H1 (cell line): ENCODE measurements around the gene SPEM1. TPM values are rescaled to one million over a fixed set of nuclear protein-coding genes. Genes with fewer than 3 reads are reported as not detected.

Experiments
- polyA plus RNA-seq, 7 experiments: library from polyadenylated mRNA; depleted of rRNA in 3 of 7; stranded (reverse) in 5 of 7; unstranded in 2 of 7; fragments of >200 nt in 5 of 7; fragments of 200-250 nt in 2 of 7; gene quantifications; 1 replicate in 5 of 7; 2 replicates in 1 of 7; 4 replicates in 1 of 7; pipeline versions ENCODE4 v1.2.1 to v1.2.3, GENCODE V29; 2011 to 2013; ENCODE audit warnings: missing spikeins in 2 of 7, mixed read lengths in 2 of 7
- total RNA-seq: library from RNA; stranded (reverse); fragmentation: NEBNext Ultra II Directional; extraction: Animal tissue kit (Norgen Biotek cat#: 25700); gene quantifications from 2 replicates; pipeline ENCODE4 v1.2.1, GENCODE V29; 2021

Gene SPEM1
- total and polyA plus RNA-seq, 2 of the 8 experiments (the other 6 are each of a cell fraction or from before 2014, with no cell fraction given): not detected

Other genes with a start within 250 kb of the SPEM1 start
Only the 30 nearest of the 39 such genes appear.
- gene GABARAP, start 177.9 kb upstream of the SPEM1 start, total RNA-seq: 252 and 265 TPM in 2 replicates
- gene GABARAP, start 177.9 kb upstream of the SPEM1 start, polyA plus RNA-seq (2011; rRNA removed): 351 and 581 TPM in 2 replicates
- 120 and 123 TPM in 2 replicates for gene CTDNEP1, start 168.6 kb upstream of the SPEM1 start, total RNA-seq
- 106 and 114 TPM in 2 replicates for gene CTDNEP1, start 168.6 kb upstream of the SPEM1 start, polyA plus RNA-seq (2011; rRNA removed)
- gene ELP5, start 168.1 kb upstream of the SPEM1 start, total RNA-seq: 75.4 and 78.1 TPM in 2 replicates
- gene ELP5, start 168.1 kb upstream of the SPEM1 start, polyA plus RNA-seq (2011; rRNA removed): 107 and 117 TPM in 2 replicates
- gene CLDN7, start 157.8 kb upstream of the SPEM1 start, total RNA-seq: 119 and 129 TPM in 2 replicates
- 118 and 196 TPM in 2 replicates for gene CLDN7, start 157.8 kb upstream of the SPEM1 start, polyA plus RNA-seq (2011; rRNA removed)
- 5.7 and 6.4 TPM in 2 replicates for gene SLC2A4, start 138.6 kb upstream of the SPEM1 start, total RNA-seq
- 6.9 and 10.6 TPM in 2 replicates for gene SLC2A4, start 138.6 kb upstream of the SPEM1 start, polyA plus RNA-seq (2011; rRNA removed)
- gene YBX2, start 125.7 kb upstream of the SPEM1 start, total RNA-seq: 27.6 and 30.5 TPM in 2 replicates
- gene YBX2, start 125.7 kb upstream of the SPEM1 start, polyA plus RNA-seq (2011; rRNA removed): 19.2 and 35.5 TPM in 2 replicates
- 1,158 and 1,172 TPM in 2 replicates for gene EIF5A, start 112.7 kb upstream of the SPEM1 start, total RNA-seq
- gene EIF5A, start 112.7 kb upstream of the SPEM1 start, polyA plus RNA-seq (2011; rRNA removed): 717 and 962 TPM in 2 replicates
- gene GPS2, start 105.0 kb upstream of the SPEM1 start, total RNA-seq: 67.0 and 74.8 TPM in 2 replicates
- gene GPS2, start 105.0 kb upstream of the SPEM1 start, polyA plus RNA-seq (2011; rRNA removed): 152 and 203 TPM in 2 replicates
- 46.8 and 55.4 TPM in 2 replicates for gene NEURL4, start 91.0 kb upstream of the SPEM1 start, total RNA-seq
- 29.6 and 39.9 TPM in 2 replicates for gene NEURL4, start 91.0 kb upstream of the SPEM1 start, polyA plus RNA-seq (2011; rRNA removed)
- gene ACAP1, start 83.8 kb upstream of the SPEM1 start, total RNA-seq: 45.1 and 49.2 TPM in 2 replicates
- gene ACAP1, start 83.8 kb upstream of the SPEM1 start, polyA plus RNA-seq (2011; rRNA removed): 11.9 and 18.0 TPM in 2 replicates
- gene KCTD11, start 68.2 kb upstream of the SPEM1 start, total RNA-seq: 8.7 and 9.2 TPM in 2 replicates
- 8.6 and 11.7 TPM in 2 replicates for gene KCTD11, start 68.2 kb upstream of the SPEM1 start, polyA plus RNA-seq (2011; rRNA removed)
- 0.38 TPM in 1 of 2 replicates, not detected in the other for gene TMEM95, start 65.2 kb upstream of the SPEM1 start, total RNA-seq
- gene TMEM95, start 65.2 kb upstream of the SPEM1 start, polyA plus RNA-seq (2011; rRNA removed): not detected in 2 replicates
- gene TNK1, start 39.2 kb upstream of the SPEM1 start, total RNA-seq: 7.6 and 8.7 TPM in 2 replicates
- 9.5 and 13.4 TPM in 2 replicates for gene TNK1, start 39.2 kb upstream of the SPEM1 start, polyA plus RNA-seq (2011; rRNA removed)
- 35.7 and 38.7 TPM in 2 replicates for gene PLSCR3, start 25.8 kb upstream of the SPEM1 start, total RNA-seq
- 36.1 and 69.0 TPM in 2 replicates for gene PLSCR3, start 25.8 kb upstream of the SPEM1 start, polyA plus RNA-seq (2011; rRNA removed)
- gene TMEM256, start 16.2 kb upstream of the SPEM1 start, total RNA-seq: 97.0 and 104 TPM in 2 replicates
- 350 and 405 TPM in 2 replicates for gene TMEM256, start 16.2 kb upstream of the SPEM1 start, polyA plus RNA-seq (2011; rRNA removed)
- 62.6 and 62.8 TPM in 2 replicates for gene NLGN2, start 12.5 kb upstream of the SPEM1 start, total RNA-seq
- 21.2 and 45.6 TPM in 2 replicates for gene NLGN2, start 12.5 kb upstream of the SPEM1 start, polyA plus RNA-seq (2011; rRNA removed)
- gene SPEM2, start 5.3 kb downstream of the SPEM1 start, total RNA-seq: not detected in 2 replicates
- gene SPEM2, start 5.3 kb downstream of the SPEM1 start, polyA plus RNA-seq (2011; rRNA removed): 0.03 and 0.17 TPM in 2 replicates
- gene SPEM3, start 8.5 kb downstream of the SPEM1 start, total RNA-seq: not detected in 2 replicates
- gene SPEM3, start 8.5 kb downstream of the SPEM1 start, polyA plus RNA-seq (2011; rRNA removed): 0.02 TPM in 1 of 2 replicates, not detected in the other
- gene TMEM102, start 15.1 kb downstream of the SPEM1 start, total RNA-seq: 11.2 and 12.2 TPM in 2 replicates
- 10.2 and 14.9 TPM in 2 replicates for gene TMEM102, start 15.1 kb downstream of the SPEM1 start, polyA plus RNA-seq (2011; rRNA removed)
- gene FGF11, start 19.2 kb downstream of the SPEM1 start, total RNA-seq: 11.8 and 15.0 TPM in 2 replicates
- 26.1 and 42.0 TPM in 2 replicates for gene FGF11, start 19.2 kb downstream of the SPEM1 start, polyA plus RNA-seq (2011; rRNA removed)
- gene CHRNB1, start 24.7 kb downstream of the SPEM1 start, total RNA-seq: 13.8 and 14.1 TPM in 2 replicates
- gene CHRNB1, start 24.7 kb downstream of the SPEM1 start, polyA plus RNA-seq (2011; rRNA removed): 28.2 and 33.6 TPM in 2 replicates
- 10.1 and 11.2 TPM in 2 replicates for gene ZBTB4, start 59.3 kb downstream of the SPEM1 start, total RNA-seq
- gene ZBTB4, start 59.3 kb downstream of the SPEM1 start, polyA plus RNA-seq (2011; rRNA removed): 5.9 and 8.1 TPM in 2 replicates
- gene SLC35G6, start 61.1 kb downstream of the SPEM1 start, total RNA-seq: not detected in 2 replicates
- gene SLC35G6, start 61.1 kb downstream of the SPEM1 start, polyA plus RNA-seq (2011; rRNA removed): 0.05 TPM in 1 of 2 replicates, not detected in the other
- 150 and 157 TPM in 2 replicates for gene POLR2A, start 64.0 kb downstream of the SPEM1 start, total RNA-seq
- gene POLR2A, start 64.0 kb downstream of the SPEM1 start, polyA plus RNA-seq (2011; rRNA removed): 26.8 and 62.7 TPM in 2 replicates
- gene TNFSF12, start 128.7 kb downstream of the SPEM1 start, total RNA-seq: 5.5 and 7.2 TPM in 2 replicates
- 9.6 and 15.8 TPM in 2 replicates for gene TNFSF12, start 128.7 kb downstream of the SPEM1 start, polyA plus RNA-seq (2011; rRNA removed)
- gene TNFSF13, start 138.4 kb downstream of the SPEM1 start, total RNA-seq: 2.1 and 2.3 TPM in 2 replicates
- gene TNFSF13, start 138.4 kb downstream of the SPEM1 start, polyA plus RNA-seq (2011; rRNA removed): 2.6 and 3.1 TPM in 2 replicates
- gene SENP3, start 141.6 kb downstream of the SPEM1 start, total RNA-seq: 80.3 and 86.2 TPM in 2 replicates
- gene SENP3, start 141.6 kb downstream of the SPEM1 start, polyA plus RNA-seq (2011; rRNA removed): 87.3 and 129 TPM in 2 replicates
- 0.31 TPM in 1 of 2 replicates, not detected in the other for gene CD68, start 159.3 kb downstream of the SPEM1 start, total RNA-seq
- 0.18 and 0.35 TPM in 2 replicates for gene CD68, start 159.3 kb downstream of the SPEM1 start, polyA plus RNA-seq (2011; rRNA removed)
- gene MPDU1, start 163.5 kb downstream of the SPEM1 start, total RNA-seq: 63.2 and 66.9 TPM in 2 replicates
- gene MPDU1, start 163.5 kb downstream of the SPEM1 start, polyA plus RNA-seq (2011; rRNA removed): 142 and 154 TPM in 2 replicates
- gene SOX15, start 169.8 kb downstream of the SPEM1 start, total RNA-seq: 14.3 and 15.2 TPM in 2 replicates
- gene SOX15, start 169.8 kb downstream of the SPEM1 start, polyA plus RNA-seq (2011; rRNA removed): 26.8 and 39.8 TPM in 2 replicates